ENCODE measurements around the gene LSG1.

LSG1 gene

GRCh38 chr3:194671900-194672808, at the start of gene LSG1:
LSG1 (minus strand) TSS chr3:194672191; CDS start chr3:194672162, 29 bp downstream.
- peak; percentile 92 for DNase-seq

DNA sequence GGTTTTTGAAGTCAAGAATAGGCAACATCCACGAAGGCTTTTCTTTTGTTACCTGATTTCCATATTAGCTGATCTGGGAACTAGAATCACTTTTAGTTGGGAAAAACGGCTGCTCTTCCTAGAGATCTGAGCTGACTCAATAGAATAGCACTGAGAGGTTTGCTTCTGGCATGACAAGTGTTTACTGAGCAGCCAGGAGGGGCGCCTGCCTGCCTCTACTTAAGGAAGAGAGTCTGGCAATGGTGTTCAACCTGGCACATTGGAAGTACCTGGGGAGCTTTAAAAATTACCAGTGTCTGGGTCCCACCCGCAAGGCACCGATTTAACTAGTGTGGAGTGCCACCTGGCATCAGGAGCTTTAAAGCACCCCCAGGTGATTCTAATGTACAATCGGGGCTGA, 48.1 kb upstream of the LSG1 start:
- DNase-seq: no peak

GRCh38 chr3:194718079-194718478, 46.1 kb upstream of the LSG1 start:
- no peak for DNase-seq

GRCh38 chr3:194715022-194715800, 43.2 kb upstream of the LSG1 start:
- DNase-seq: no peak

- no peak for DNase-seq
These were observed 42.6 kb upstream of the LSG1 start for GRCh38 chr3:194714564-194714963.

DNA sequence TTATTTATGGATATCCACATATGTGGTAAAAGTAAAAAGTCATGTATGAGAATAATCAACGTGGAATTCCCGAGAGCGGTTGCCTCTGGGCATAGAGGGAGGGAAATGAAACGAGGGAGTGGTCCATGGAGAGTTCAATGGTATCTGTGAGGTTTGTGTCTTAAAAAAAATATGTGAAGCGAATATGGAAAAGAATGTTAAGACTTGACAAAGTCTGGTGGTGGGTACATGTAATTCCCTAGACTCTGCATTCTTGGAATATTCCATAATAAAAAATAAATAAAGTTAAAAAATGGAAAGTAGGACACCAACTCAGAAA, 42.1 kb upstream of the LSG1 start:
- DNase-seq: no peak

- no peak for DNase-seq
These were observed 41.5 kb upstream of the LSG1 start for GRCh38 chr3:194713299-194714136.

- DNase-seq: no peak
These were observed 39.9 kb upstream of the LSG1 start for GRCh38 chr3:194711913-194712312.

- no peak for DNase-seq
These were observed 39.3 kb upstream of the LSG1 start for GRCh38 chr3:194711286-194711685.

GRCh38 chr3:194707147-194707540, 35.2 kb upstream of the LSG1 start:
- no peak for DNase-seq

DNA sequence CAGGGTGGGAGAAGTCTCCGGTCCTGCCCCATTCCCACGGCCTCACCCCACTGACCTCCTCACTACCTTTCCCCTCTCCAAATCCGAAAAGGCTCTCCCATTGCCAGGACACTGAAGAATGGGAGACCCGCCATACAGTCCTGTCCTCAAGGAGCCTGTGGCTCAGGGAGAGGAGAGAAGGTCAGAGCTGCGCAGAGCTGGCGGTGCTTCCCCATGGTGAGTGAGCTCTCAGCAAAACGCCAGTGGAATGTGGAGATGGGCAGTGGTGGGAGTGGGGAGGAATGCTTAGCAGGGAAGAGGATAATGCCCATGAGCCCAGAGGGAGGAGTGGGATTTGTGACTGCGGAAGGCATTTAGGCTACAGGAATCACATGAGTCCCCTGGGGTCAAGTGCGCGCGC, 33.8 kb upstream of the LSG1 start:
- no peak for DNase-seq

- DNase-seq: no peak
These were observed 33.2 kb upstream of the LSG1 start for GRCh38 chr3:194705227-194705626.

GRCh38 chr3:194702545-194702944, 30.6 kb upstream of the LSG1 start:
- DNase-seq: no peak

DNA sequence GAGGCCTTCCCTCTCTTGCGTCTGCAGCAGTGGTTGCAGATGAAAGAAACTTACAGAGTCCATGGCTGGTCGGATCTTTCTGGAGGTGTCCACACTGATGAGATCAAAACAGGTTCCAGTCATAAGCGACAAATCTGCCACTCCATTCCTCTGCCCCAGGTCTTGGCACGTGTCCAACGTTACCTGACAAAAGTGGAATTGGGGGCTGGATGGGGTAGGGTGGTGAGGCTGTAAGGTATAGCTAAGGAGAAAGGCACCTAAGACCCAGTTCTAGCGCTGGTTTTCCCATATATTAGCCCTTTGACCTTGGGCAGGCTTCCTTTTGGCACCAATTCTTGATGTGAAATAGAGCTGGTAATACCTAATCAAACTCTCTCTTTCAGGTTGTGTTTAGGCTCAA, 24.7 kb upstream of the LSG1 start:
- DNase-seq: no peak

- no peak for DNase-seq
These were observed 19.7 kb upstream of the LSG1 start for GRCh38 chr3:194691481-194692283.

- no peak for DNase-seq
These were observed 18.7 kb upstream of the LSG1 start for GRCh38 chr3:194690501-194691372.

- no peak for DNase-seq
These were observed 17.5 kb upstream of the LSG1 start for GRCh38 chr3:194689493-194689944.

- no peak for DNase-seq
These were observed 17.0 kb upstream of the LSG1 start for GRCh38 chr3:194688946-194689345.

- DNase-seq: no peak
These were observed 16.3 kb upstream of the LSG1 start for GRCh38 chr3:194688200-194688740.

DNA sequence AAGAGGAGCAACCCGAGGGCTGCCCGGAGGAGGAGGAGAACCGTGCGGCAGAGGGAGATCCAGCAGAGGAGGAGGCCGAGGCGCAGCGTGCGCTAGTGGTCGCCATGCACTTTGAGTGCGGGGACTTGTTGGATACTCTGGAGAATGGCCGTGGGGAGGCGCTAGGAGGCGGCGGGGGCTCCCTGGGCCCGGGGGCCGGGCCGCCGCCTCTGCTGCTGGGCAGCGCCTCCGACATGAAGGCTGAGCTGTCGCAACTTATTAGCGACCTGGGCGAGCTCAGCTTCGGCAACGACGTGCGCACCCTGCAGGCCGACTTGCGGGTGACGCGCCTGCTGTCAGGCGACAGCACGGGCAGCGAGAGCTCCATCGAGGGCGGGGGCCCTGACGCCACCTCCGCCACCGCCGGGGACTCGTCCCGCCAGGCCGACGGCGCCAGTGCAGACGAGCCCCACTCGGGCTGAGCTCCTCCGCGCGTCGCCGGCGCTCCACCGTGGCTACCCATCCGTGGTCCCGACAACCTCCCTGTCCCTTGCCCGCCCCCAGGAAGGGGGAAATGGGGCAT, 15.7 kb upstream of the LSG1 start:
- DNase-seq: no peak

Measured in NCI-H1092 (cell line).